GM23338 (cell line): ENCODE results near the gene CTDSP2. TPM values are rescaled to one million over a fixed set of nuclear protein-coding genes. Genes with fewer than 3 reads are reported as not detected.

Experiments used
- ATAC-seq: fragments of 200-7000 bp; cut with Tn5 transposase; 3 replicates; pipeline ENCODE4 v1.9.1; 2020
- DNase-seq: peaks from one replicate; pipeline ENCODE4 v3.0.0-alpha.2; 2015; ENCODE audit warnings: low spot score
- H2AFZ ChIP-seq: fragments of 200-600 bp; sonication (generic); 2 replicates; pipeline ENCODE4 v1.8.0; 2016; ENCODE audit warnings: antibody characterized with exemption, mild to moderate bottlenecking, moderate library complexity
- H3F3A ChIP-seq: fragments of 200-600 bp; sonication (generic); replicated peaks from 2 replicates; pipeline ENCODE4 v1.8.0; 2017; ENCODE audit warnings: antibody characterized with exemption, mixed run types, low read depth
- H3K27ac ChIP-seq: fragments of 200-600 bp; sonication (generic); 2 replicates; pipeline ENCODE4 v1.6.1; 2016; ENCODE audit warnings: low read depth
- H3K27me3 ChIP-seq: fragments of 200-600 bp; sonication (generic); 2 replicates; pipeline ENCODE4 v1.8.0; 2016; ENCODE audit warnings: mild to moderate bottlenecking, mixed run types, moderate library complexity; ENCODE audit not compliant: insufficient read depth
- H3K36me3 ChIP-seq: fragments of 200-600 bp; sonication (generic); 2 replicates; pipeline ENCODE4 v1.8.0; 2016; ENCODE audit warnings: mild to moderate bottlenecking; ENCODE audit not compliant: insufficient read depth
- H3K4me1 ChIP-seq: fragments of 200-600 bp; sonication (generic); 2 replicates; pipeline ENCODE4 v1.8.0; 2016; ENCODE audit warnings: mild to moderate bottlenecking, moderate library complexity; ENCODE audit not compliant: insufficient read depth
- H3K4me2 ChIP-seq: fragments of 200-600 bp; sonication (generic); 2 replicates; pipeline ENCODE4 v1.7.1; 2017; ENCODE audit warnings: mixed run types
- H3K4me3 ChIP-seq: fragments of 200-600 bp; sonication (generic); 2 replicates; pipeline ENCODE4 v1.6.1; 2016; ENCODE audit warnings: mixed run types
- H3K79me2 ChIP-seq: fragments of 200-600 bp; sonication (generic); replicated peaks from 2 replicates; pipeline ENCODE4 v1.8.0; 2017; ENCODE audit warnings: mild to moderate bottlenecking; ENCODE audit not compliant: insufficient read depth
- H3K9me2 ChIP-seq: fragments of 200-600 bp; sonication (generic); 2 replicates; pipeline ENCODE4 v1.8.0; 2017; ENCODE audit not compliant: insufficient read depth
- H4K20me1 ChIP-seq: fragments of 200-600 bp; sonication (generic); replicated peaks from 2 replicates; pipeline ENCODE4 v1.8.0; 2017; ENCODE audit warnings: mild to moderate bottlenecking; ENCODE audit not compliant: insufficient read depth
- H3K27ac Mint-ChIP-seq: 2 replicates; pipeline ENCODE4 v1.8.0; 2020; ENCODE audit warnings: inconsistent platforms, mild to moderate bottlenecking, moderate library complexity, mixed read lengths
- H3K27me3 Mint-ChIP-seq: 3 replicates; pipeline ENCODE4 v1.8.0; 2022; ENCODE audit warnings: low read depth, mild to moderate bottlenecking, moderate library complexity, mixed read lengths, inconsistent platforms; ENCODE audit not compliant: insufficient read depth, poor library complexity
- H3K36me3 Mint-ChIP-seq: 3 replicates; pipeline ENCODE4 v1.8.0; 2021; ENCODE audit warnings: low read depth, mild to moderate bottlenecking, inconsistent platforms, moderate library complexity, mixed read lengths
- H3K4me1 Mint-ChIP-seq: 3 replicates; pipeline ENCODE4 v1.8.0; 2020; ENCODE audit warnings: mild to moderate bottlenecking, inconsistent platforms, mixed read lengths
- H3K4me3 Mint-ChIP-seq: 3 replicates; pipeline ENCODE4 v1.8.0; 2021; ENCODE audit warnings: moderate library complexity, mild to moderate bottlenecking, inconsistent platforms, mixed read lengths
- H3K9me3 Mint-ChIP-seq: 3 replicates; pipeline ENCODE4 v1.8.0; 2020; ENCODE audit warnings: moderate library complexity, mild to moderate bottlenecking, inconsistent platforms, mixed read lengths
- CREB1 ChIP-seq: fragments of 250-450 bp; sonication (Bioruptor Pico); IDR thresholded peaks from 2 replicates; pipeline ENCODE4 v1.5.0; 2020; ENCODE audit warnings: low read depth, mild to moderate bottlenecking, moderate library complexity
- CTCF ChIP-seq, 2 experiments: fragments of 200-600 bp in 1 of 2; sonication (generic) in 1 of 2; conservative IDR thresholded peaks; 2 replicates each; pipeline versions ENCODE4 v1.5.1 to v1.6.1; 2016 to 2017; ENCODE audit warnings: antibody characterized with exemption in 2 of 2, low read depth in 2 of 2, mild to moderate bottlenecking in 2 of 2, moderate library complexity in 1 of 2
- EZH2 ChIP-seq: fragments of 200-600 bp; sonication (generic); IDR thresholded peaks from one replicate; pipeline ENCODE4 v1.8.0; 2017; ENCODE audit warnings: antibody characterized with exemption, mild to moderate bottlenecking, low read depth; ENCODE audit not compliant: unreplicated experiment
- EZH2phosphoT487 ChIP-seq: fragments of 200-600 bp; sonication (generic); IDR thresholded peaks from one replicate; pipeline ENCODE4 v1.8.1; 2018; ENCODE audit warnings: antibody characterized with exemption; ENCODE audit not compliant: unreplicated experiment
- JUNB ChIP-seq: IDR thresholded peaks from one replicate; pipeline ENCODE4 v1.6.1; 2016; ENCODE audit warnings: antibody characterized with exemption; ENCODE audit not compliant: unreplicated experiment
- NANOG ChIP-seq: IDR thresholded peaks from 2 replicates; pipeline ENCODE4 v1.6.1; 2016; ENCODE audit warnings: antibody characterized with exemption, borderline replicate concordance
- POLR2AphosphoS5 ChIP-seq: IDR thresholded peaks from 2 replicates; pipeline ENCODE4 v1.6.1; 2016; ENCODE audit warnings: antibody characterized with exemption, low read depth
- STAT1 ChIP-seq: IDR thresholded peaks from one replicate; pipeline ENCODE4 v1.6.1; 2016; ENCODE audit warnings: antibody characterized with exemption; ENCODE audit not compliant: unreplicated experiment
- ZNF114 ChIP-seq: fragments of 250-450 bp; sonication (Bioruptor Pico); IDR thresholded peaks from 2 replicates; pipeline ENCODE4 v1.5.0; 2020; ENCODE audit warnings: mild to moderate bottlenecking, moderate library complexity
- ZNF331 ChIP-seq: fragments of 250-450 bp; sonication (Bioruptor Pico); IDR thresholded peaks from 2 replicates; pipeline ENCODE4 v1.5.0; 2020; ENCODE audit warnings: low read depth, mild to moderate bottlenecking, moderate library complexity
- polyA plus RNA-seq: library from polyadenylated mRNA; unstranded; fragments of >200 nt; fragmentation: Nextera tagmentation; extraction: Ambion mirVana; gene quantifications from 2 replicates; pipeline ENCODE4 v1.2.1, GENCODE V29; 2016
- total RNA-seq: library from RNA; depleted of rRNA; stranded (reverse); fragments of >200 nt; shearing (Covaris generic); gene quantifications from 2 replicates; pipeline ENCODE4 v1.2.3, GENCODE V29; 2014
- TF ChIP-seq, protein P1 (sequence below): IDR thresholded peaks from 2 replicates; pipeline ENCODE4 v1.6.1; 2016; ENCODE audit warnings: antibody characterized with exemption
- TF ChIP-seq, protein P2 (sequence below): fragments of 250-450 bp; sonication (Bioruptor Pico); IDR thresholded peaks from 2 replicates; pipeline ENCODE4 v1.5.0; 2020; ENCODE audit warnings: mild to moderate bottlenecking, moderate library complexity
- TF ChIP-seq, protein P3 (sequence below): IDR thresholded peaks from one replicate; pipeline ENCODE4 v1.6.1; 2018; ENCODE audit warnings: antibody characterized with exemption; ENCODE audit not compliant: unreplicated experiment

The CTDSP2 gene
- total and polyA plus RNA-seq, 2 experiments from 2014 or later: 22.8 to 81.9 TPM

- peaks cover 7% of the 10 kb centered on the region; the same call in 1 of the 2 replicates for H3F3A ChIP-seq
- Mint-ChIP-seq H3K27ac (peak overlapping the region; percentile 75; the same call in 1 of the 2 replicates), H3K9me3 (no peaks in the 10 kb centered on the region), H3K4me3 (no peak overlapping the region), H3K4me1 (peaks cover 39% of the 10 kb centered on the region), H3K27me3 (peaks cover 7% of the 10 kb centered on the region), H3K36me3 (peaks cover 43% of the 10 kb centered on the region)
- DNase-seq (no peak), ATAC-seq (no peak)
- H3K79me2 ChIP-seq: peaks cover 67% of the 10 kb centered on the region
- no peak overlapping the region for H3K4me2 ChIP-seq
- TF ChIP-seq, protein P1, sequence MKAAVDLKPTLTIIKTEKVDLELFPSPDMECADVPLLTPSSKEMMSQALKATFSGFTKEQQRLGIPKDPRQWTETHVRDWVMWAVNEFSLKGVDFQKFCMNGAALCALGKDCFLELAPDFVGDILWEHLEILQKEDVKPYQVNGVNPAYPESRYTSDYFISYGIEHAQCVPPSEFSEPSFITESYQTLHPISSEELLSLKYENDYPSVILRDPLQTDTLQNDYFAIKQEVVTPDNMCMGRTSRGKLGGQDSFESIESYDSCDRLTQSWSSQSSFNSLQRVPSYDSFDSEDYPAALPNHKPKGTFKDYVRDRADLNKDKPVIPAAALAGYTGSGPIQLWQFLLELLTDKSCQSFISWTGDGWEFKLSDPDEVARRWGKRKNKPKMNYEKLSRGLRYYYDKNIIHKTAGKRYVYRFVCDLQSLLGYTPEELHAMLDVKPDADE: no peak
- TF ChIP-seq EZH2phosphoT487 (no peak), POLR2AphosphoS5 (no peak), EZH2 (no peak), ZNF114 (CRISPR knock-in tag) (no peak), STAT1 (no peak), JUNB (no peak), NANOG (no peak), ZNF331 (CRISPR knock-in tag) (no peak), CTCF (conservative IDR thresholded peaks at IDR 0.05; ENCODE audit: low read depth in 2 of 2) (no peak), CREB1 (CRISPR knock-in tag) (no peak)
- TF ChIP-seq, protein P2, sequence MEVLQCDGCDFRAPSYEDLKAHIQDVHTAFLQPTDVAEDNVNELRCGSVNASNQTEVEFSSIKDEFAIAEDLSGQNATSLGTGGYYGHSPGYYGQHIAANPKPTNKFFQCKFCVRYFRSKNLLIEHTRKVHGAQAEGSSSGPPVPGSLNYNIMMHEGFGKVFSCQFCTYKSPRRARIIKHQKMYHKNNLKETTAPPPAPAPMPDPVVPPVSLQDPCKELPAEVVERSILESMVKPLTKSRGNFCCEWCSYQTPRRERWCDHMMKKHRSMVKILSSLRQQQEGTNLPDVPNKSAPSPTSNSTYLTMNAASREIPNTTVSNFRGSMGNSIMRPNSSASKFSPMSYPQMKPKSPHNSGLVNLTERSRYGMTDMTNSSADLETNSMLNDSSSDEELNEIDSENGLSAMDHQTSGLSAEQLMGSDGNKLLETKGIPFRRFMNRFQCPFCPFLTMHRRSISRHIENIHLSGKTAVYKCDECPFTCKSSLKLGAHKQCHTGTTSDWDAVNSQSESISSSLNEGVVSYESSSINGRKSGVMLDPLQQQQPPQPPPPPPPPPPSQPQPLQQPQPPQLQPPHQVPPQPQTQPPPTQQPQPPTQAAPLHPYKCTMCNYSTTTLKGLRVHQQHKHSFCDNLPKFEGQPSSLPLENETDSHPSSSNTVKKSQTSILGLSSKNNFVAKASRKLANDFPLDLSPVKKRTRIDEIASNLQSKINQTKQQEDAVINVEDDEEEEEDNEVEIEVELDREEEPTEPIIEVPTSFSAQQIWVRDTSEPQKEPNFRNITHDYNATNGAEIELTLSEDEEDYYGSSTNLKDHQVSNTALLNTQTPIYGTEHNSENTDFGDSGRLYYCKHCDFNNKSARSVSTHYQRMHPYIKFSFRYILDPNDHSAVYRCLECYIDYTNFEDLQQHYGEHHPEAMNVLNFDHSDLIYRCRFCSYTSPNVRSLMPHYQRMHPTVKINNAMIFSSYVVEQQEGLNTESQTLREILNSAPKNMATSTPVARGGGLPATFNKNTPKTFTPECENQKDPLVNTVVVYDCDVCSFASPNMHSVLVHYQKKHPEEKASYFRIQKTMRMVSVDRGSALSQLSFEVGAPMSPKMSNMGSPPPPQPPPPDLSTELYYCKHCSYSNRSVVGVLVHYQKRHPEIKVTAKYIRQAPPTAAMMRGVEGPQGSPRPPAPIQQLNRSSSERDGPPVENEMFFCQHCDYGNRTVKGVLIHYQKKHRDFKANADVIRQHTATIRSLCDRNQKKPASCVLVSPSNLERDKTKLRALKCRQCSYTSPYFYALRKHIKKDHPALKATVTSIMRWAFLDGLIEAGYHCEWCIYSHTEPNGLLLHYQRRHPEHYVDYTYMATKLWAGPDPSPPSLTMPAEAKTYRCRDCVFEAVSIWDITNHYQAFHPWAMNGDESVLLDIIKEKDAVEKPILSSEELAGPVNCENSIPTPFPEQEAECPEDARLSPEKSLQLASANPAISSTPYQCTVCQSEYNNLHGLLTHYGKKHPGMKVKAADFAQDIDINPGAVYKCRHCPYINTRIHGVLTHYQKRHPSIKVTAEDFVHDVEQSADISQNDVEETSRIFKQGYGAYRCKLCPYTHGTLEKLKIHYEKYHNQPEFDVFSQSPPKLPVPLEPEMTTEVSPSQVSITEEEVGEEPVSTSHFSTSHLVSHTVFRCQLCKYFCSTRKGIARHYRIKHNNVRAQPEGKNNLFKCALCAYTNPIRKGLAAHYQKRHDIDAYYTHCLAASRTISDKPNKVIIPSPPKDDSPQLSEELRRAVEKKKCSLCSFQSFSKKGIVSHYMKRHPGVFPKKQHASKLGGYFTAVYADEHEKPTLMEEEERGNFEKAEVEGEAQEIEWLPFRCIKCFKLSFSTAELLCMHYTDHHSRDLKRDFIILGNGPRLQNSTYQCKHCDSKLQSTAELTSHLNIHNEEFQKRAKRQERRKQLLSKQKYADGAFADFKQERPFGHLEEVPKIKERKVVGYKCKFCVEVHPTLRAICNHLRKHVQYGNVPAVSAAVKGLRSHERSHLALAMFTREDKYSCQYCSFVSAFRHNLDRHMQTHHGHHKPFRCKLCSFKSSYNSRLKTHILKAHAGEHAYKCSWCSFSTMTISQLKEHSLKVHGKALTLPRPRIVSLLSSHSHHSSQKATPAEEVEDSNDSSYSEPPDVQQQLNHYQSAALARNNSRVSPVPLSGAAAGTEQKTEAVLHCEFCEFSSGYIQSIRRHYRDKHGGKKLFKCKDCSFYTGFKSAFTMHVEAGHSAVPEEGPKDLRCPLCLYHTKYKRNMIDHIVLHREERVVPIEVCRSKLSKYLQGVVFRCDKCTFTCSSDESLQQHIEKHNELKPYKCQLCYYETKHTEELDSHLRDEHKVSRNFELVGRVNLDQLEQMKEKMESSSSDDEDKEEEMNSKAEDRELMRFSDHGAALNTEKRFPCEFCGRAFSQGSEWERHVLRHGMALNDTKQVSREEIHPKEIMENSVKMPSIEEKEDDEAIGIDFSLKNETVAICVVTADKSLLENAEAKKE (CRISPR knock-in tag): no peak
- TF ChIP-seq, protein P3, sequence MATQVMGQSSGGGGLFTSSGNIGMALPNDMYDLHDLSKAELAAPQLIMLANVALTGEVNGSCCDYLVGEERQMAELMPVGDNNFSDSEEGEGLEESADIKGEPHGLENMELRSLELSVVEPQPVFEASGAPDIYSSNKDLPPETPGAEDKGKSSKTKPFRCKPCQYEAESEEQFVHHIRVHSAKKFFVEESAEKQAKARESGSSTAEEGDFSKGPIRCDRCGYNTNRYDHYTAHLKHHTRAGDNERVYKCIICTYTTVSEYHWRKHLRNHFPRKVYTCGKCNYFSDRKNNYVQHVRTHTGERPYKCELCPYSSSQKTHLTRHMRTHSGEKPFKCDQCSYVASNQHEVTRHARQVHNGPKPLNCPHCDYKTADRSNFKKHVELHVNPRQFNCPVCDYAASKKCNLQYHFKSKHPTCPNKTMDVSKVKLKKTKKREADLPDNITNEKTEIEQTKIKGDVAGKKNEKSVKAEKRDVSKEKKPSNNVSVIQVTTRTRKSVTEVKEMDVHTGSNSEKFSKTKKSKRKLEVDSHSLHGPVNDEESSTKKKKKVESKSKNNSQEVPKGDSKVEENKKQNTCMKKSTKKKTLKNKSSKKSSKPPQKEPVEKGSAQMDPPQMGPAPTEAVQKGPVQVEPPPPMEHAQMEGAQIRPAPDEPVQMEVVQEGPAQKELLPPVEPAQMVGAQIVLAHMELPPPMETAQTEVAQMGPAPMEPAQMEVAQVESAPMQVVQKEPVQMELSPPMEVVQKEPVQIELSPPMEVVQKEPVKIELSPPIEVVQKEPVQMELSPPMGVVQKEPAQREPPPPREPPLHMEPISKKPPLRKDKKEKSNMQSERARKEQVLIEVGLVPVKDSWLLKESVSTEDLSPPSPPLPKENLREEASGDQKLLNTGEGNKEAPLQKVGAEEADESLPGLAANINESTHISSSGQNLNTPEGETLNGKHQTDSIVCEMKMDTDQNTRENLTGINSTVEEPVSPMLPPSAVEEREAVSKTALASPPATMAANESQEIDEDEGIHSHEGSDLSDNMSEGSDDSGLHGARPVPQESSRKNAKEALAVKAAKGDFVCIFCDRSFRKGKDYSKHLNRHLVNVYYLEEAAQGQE: no peak
- no peaks in the 10 kb centered on the region for H3K9me2 ChIP-seq
- no peaks in the 10 kb centered on the region for H3K27me3 ChIP-seq
- H3K4me3 ChIP-seq: no peak overlapping the region
- no peak overlapping the region for H3K27ac ChIP-seq
- H3K36me3 ChIP-seq: peaks cover 28% of the 10 kb centered on the region
- H2AFZ ChIP-seq: no peak overlapping the region
- peaks cover 23% of the 10 kb centered on the region for H4K20me1 ChIP-seq
- peaks cover 36% of the 10 kb centered on the region for H3K4me1 ChIP-seq
These were observed 16.1 kb downstream of the CTDSP2 start for GRCh38 chr12:57830393-57830792.
